Astrocyte (in vitro differentiated cells and primary cell): ENCODE measurements around the gene TCTN1.

Source experiments
- EZH2 ChIP-seq: IDR thresholded peaks from 2 replicates; pipeline ENCODE4 v1.6.1; 2012; ENCODE audit warnings: mild to moderate bottlenecking, low read length, inconsistent platforms; ENCODE audit not compliant: insufficient read depth
- TF ChIP-seq, protein P1 (sequence below): IDR thresholded peaks from 2 replicates; pipeline ENCODE4 v1.5.1; 2011; ENCODE audit warnings: low read depth, mild to moderate bottlenecking, inconsistent platforms, low read length, moderate library complexity; ENCODE audit not compliant: insufficient read depth

DNA sequence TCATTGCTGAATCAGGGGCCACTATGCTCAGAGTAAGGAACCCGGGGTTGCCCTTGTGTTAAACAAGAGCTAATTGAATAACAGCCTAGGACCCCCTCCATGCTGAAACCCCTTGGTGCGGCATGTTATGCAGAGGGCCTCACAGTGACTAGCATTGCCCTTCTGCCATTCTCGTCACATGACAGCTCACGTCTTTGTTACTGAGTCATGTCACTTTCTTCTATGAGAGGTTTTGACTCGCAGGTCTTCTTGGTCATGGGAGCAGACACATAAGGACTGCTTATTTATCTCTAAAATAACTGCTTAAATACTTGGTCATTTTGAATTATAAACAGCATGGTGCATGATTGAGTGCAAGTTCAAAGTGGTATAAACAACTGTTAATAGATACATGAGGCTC, 24.9 kb downstream of the TCTN1 start:
- TF ChIP-seq, protein P1, sequence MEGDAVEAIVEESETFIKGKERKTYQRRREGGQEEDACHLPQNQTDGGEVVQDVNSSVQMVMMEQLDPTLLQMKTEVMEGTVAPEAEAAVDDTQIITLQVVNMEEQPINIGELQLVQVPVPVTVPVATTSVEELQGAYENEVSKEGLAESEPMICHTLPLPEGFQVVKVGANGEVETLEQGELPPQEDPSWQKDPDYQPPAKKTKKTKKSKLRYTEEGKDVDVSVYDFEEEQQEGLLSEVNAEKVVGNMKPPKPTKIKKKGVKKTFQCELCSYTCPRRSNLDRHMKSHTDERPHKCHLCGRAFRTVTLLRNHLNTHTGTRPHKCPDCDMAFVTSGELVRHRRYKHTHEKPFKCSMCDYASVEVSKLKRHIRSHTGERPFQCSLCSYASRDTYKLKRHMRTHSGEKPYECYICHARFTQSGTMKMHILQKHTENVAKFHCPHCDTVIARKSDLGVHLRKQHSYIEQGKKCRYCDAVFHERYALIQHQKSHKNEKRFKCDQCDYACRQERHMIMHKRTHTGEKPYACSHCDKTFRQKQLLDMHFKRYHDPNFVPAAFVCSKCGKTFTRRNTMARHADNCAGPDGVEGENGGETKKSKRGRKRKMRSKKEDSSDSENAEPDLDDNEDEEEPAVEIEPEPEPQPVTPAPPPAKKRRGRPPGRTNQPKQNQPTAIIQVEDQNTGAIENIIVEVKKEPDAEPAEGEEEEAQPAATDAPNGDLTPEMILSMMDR, result no peak
- no peak for TF ChIP-seq EZH2
